Measurements from ENCODE around the gene ZBTB7B. TPM values are rescaled to one million over a fixed set of nuclear protein-coding genes. Genes with fewer than 3 reads are reported as not detected.

The ZBTB7B gene
- total RNA-seq (2022; extraction: Qiagen RNA extraction; ENCODE audit: low read depth), result 16.3 to 24.6 TPM (median 22.0 TPM) in 5 replicates

GRCh38 chr1:155002464-155003226, at the start of gene ZBTB7B:
Gene ZBTB7B, plus strand, starts transcription at chr1:155002802. Its CDS starts 11,859 bp downstream, at chr1:155014661.

GRCh38 chr1:154955718-154956543, 46.7 kb upstream of the ZBTB7B start, which contains the start of gene PBXIP1:
Gene PBXIP1, minus strand, starts transcription at chr1:154956099. Its CDS starts 2,378 bp downstream, at chr1:154953721.

GRCh38 chr1:154961207-154962155, 41.1 kb upstream of the ZBTB7B start, which contains the start of gene PYGO2:
Gene PYGO2, minus strand, starts transcription at chr1:154961782. Its CDS starts 206 bp downstream, at chr1:154961576.

GRCh38 chr1:154970631-154971340, 31.8 kb upstream of the ZBTB7B start, which contains the start of gene SHC1:
Gene SHC1, minus strand, starts transcription at chr1:154970747. Its CDS starts 221 bp downstream, at chr1:154970526.

GRCh38 chr1:154974102-154974807, 28.3 kb upstream of the ZBTB7B start, which contains the start of gene CKS1B:
Gene CKS1B, plus strand, starts transcription at chr1:154974681. Its CDS starts 65 bp downstream, at chr1:154974746.

GRCh38 chr1:154982897-154983648, 19.5 kb upstream of the ZBTB7B start, which contains the start of gene FLAD1:
Gene FLAD1, plus strand, starts transcription at chr1:154983344. Its CDS starts 351 bp downstream, at chr1:154983695.

GRCh38 chr1:154993572-154994268, 8.9 kb upstream of the ZBTB7B start, which contains the start of gene LENEP:
Gene LENEP, plus strand, starts transcription at chr1:154993586. Its CDS starts 22 bp downstream, at chr1:154993608.

GRCh38 chr1:155033524-155033923, 30.9 kb downstream of the ZBTB7B start, which contains the start of the genes DCST1 and DCST2:
Gene DCST1, plus strand, starts transcription at chr1:155033824. Its CDS starts 213 bp downstream, at chr1:155034037.
Gene DCST2, minus strand, starts transcription at chr1:155033781. Its CDS starts 80 bp downstream, at chr1:155033701.

GRCh38 chr1:155050560-155051341, 48.1 kb downstream of the ZBTB7B start, which contains the start of gene ADAM15:
Gene ADAM15, plus strand, starts transcription at chr1:155051316. Its CDS starts 71 bp downstream, at chr1:155051387.

GRCh38 chr1:155063550-155064110, 61.0 kb downstream of the ZBTB7B start, which contains the start of gene EFNA4:
Gene EFNA4, plus strand, starts transcription at chr1:155063740. Its CDS starts 84 bp downstream, at chr1:155063824.

Other genes with a start within 250 kb of the ZBTB7B start
- gene KCNN3, start 132.5 kb upstream of the ZBTB7B start, total RNA-seq (2022; extraction: Qiagen RNA extraction; ENCODE audit: low read depth), result 0.05 to 0.07 TPM (median 0.05 TPM) in 3 of 5 replicates, not detected in the others
- gene PMVK, start 66.1 kb upstream of the ZBTB7B start, total RNA-seq (2022; extraction: Qiagen RNA extraction; ENCODE audit: low read depth), result 38.2 to 44.2 TPM (median 41.9 TPM) in 5 replicates
- gene PBXIP1, start 46.7 kb upstream of the ZBTB7B start, total RNA-seq (2022; extraction: Qiagen RNA extraction; ENCODE audit: low read depth), result 12.4 to 16.4 TPM (median 15.2 TPM) in 5 replicates
- 19.2 to 24.9 TPM (median 22.4 TPM) in 5 replicates for gene PYGO2, start 41.0 kb upstream of the ZBTB7B start, total RNA-seq (2022; extraction: Qiagen RNA extraction; ENCODE audit: low read depth)
- gene SHC1, start 32.1 kb upstream of the ZBTB7B start, total RNA-seq (2022; extraction: Qiagen RNA extraction; ENCODE audit: low read depth), result 128 to 148 TPM (median 144 TPM) in 5 replicates
- gene CKS1B, start 28.1 kb upstream of the ZBTB7B start, total RNA-seq (2022; extraction: Qiagen RNA extraction; ENCODE audit: low read depth), result 314 to 378 TPM (median 356 TPM) in 5 replicates
- 38.6 to 46.1 TPM (median 42.8 TPM) in 5 replicates for gene FLAD1, start 19.5 kb upstream of the ZBTB7B start, total RNA-seq (2022; extraction: Qiagen RNA extraction; ENCODE audit: low read depth)
- not detected in 5 replicates for gene LENEP, start 9.2 kb upstream of the ZBTB7B start, total RNA-seq (2022; extraction: Qiagen RNA extraction; ENCODE audit: low read depth)
- gene DCST2, start 31.0 kb downstream of the ZBTB7B start, total RNA-seq (2022; extraction: Qiagen RNA extraction; ENCODE audit: low read depth), result 0.32 to 0.79 TPM (median 0.43 TPM) in 4 of 5 replicates, not detected in the other
- 0.02 TPM in 1 of 5 replicates, not detected in the others for gene DCST1, start 31.0 kb downstream of the ZBTB7B start, total RNA-seq (2022; extraction: Qiagen RNA extraction; ENCODE audit: low read depth)
- 53.3 to 78.1 TPM (median 69.5 TPM) in 5 replicates for gene ADAM15, start 48.5 kb downstream of the ZBTB7B start, total RNA-seq (2022; extraction: Qiagen RNA extraction; ENCODE audit: low read depth)
- 7.0 to 10.0 TPM (median 8.4 TPM) in 5 replicates for gene EFNA4, start 60.9 kb downstream of the ZBTB7B start, total RNA-seq (2022; extraction: Qiagen RNA extraction; ENCODE audit: low read depth)
- gene EFNA3, start 76.0 kb downstream of the ZBTB7B start, total RNA-seq (2022; extraction: Qiagen RNA extraction; ENCODE audit: low read depth), result 2.3 to 5.0 TPM (median 4.7 TPM) in 5 replicates
- gene EFNA1, start 125.1 kb downstream of the ZBTB7B start, total RNA-seq (2022; extraction: Qiagen RNA extraction; ENCODE audit: low read depth), result 35.9 to 42.4 TPM (median 36.7 TPM) in 5 replicates
- gene SLC50A1, start 133.1 kb downstream of the ZBTB7B start, total RNA-seq (2022; extraction: Qiagen RNA extraction; ENCODE audit: low read depth), result 32.2 to 36.2 TPM (median 34.4 TPM) in 5 replicates
- gene DPM3, start 137.7 kb downstream of the ZBTB7B start, total RNA-seq (2022; extraction: Qiagen RNA extraction; ENCODE audit: low read depth), result 63.4 to 108 TPM (median 93.8 TPM) in 5 replicates
- gene KRTCAP2, start 170.5 kb downstream of the ZBTB7B start, total RNA-seq (2022; extraction: Qiagen RNA extraction; ENCODE audit: low read depth), result 200 to 262 TPM (median 243 TPM) in 5 replicates
- 1.2 to 1.6 TPM (median 1.5 TPM) in 5 replicates for gene TRIM46, start 171.0 kb downstream of the ZBTB7B start, total RNA-seq (2022; extraction: Qiagen RNA extraction; ENCODE audit: low read depth)
- 7.8 to 10.1 TPM (median 9.5 TPM) in 5 replicates for gene THBS3, start 205.1 kb downstream of the ZBTB7B start, total RNA-seq (2022; extraction: Qiagen RNA extraction; ENCODE audit: low read depth)
- 66.1 to 77.7 TPM (median 70.8 TPM) in 5 replicates for gene MTX1, start 205.9 kb downstream of the ZBTB7B start, total RNA-seq (2022; extraction: Qiagen RNA extraction; ENCODE audit: low read depth)